Thyroid gland (tissue), 4 donors: ENCODE data around the gene PLEKHD1. TPM values are rescaled to one million over a fixed set of nuclear protein-coding genes. Genes with fewer than 3 reads are reported as not detected.

ENCODE experiments used
- DNase-seq, 2 donors: peaks; one replicate each; pipeline ENCODE4 v3.0.0-alpha.2; 2019
- H3K27ac ChIP-seq, 3 donors: fragments of 200-600 bp; sonication (generic); 1 replicate in 2 of 3; 2 replicates in 1 of 3; pipeline ENCODE4 v1.5.1; 2016 to 2019; ENCODE audit warnings: mild to moderate bottlenecking in 1 of 3, moderate library complexity in 1 of 3
- H3K27me3 ChIP-seq: fragments of 200-600 bp; sonication (generic); one replicate; pipeline ENCODE4 v1.5.1; 2019
- H3K36me3 ChIP-seq, 2 donors: fragments of 200-600 bp; sonication (generic); one replicate each; pipeline ENCODE4 v1.5.1; 2016 to 2019
- H3K4me1 ChIP-seq, 2 donors: fragments of 200-600 bp; sonication (generic); one replicate each; pipeline ENCODE4 v1.5.1; 2017 to 2019
- H3K4me3 ChIP-seq, 3 donors: fragments of 200-600 bp; sonication (generic); replicated peaks in 1 of 3; 1 replicate in 2 of 3; 2 replicates in 1 of 3; pipeline ENCODE4 v1.5.1; 2016; ENCODE audit warnings: mild to moderate bottlenecking in 1 of 3
- H3K9me3 ChIP-seq: fragments of 200-600 bp; sonication (generic); one replicate; pipeline ENCODE4 v1.5.1; 2017
- POLR2A ChIP-seq, 2 donors: fragments of 450-650 bp; IDR thresholded peaks; one replicate each; pipeline ENCODE4 v1.6.1; 2017; ENCODE audit warnings: antibody characterized with exemption in 2 of 2, mild to moderate bottlenecking in 2 of 2, moderate library complexity in 1 of 2
- WGBS, 2 donors: methylation state at CpG; one replicate each; pipeline ENCODE4 v1.1.5; 2017; 5-methylcytosine and 5-hydroxymethylcytosine counted together
- intact Hi-C: fragments of 100-400 bp; cut with DNase I; formaldehyde crosslinking; loops from one replicate; pipeline ENCODE4 v1.15.1; 2023
- total RNA-seq, 4 donors: library from RNA; depleted of rRNA; stranded (reverse); fragments of >200 nt; gene quantifications; one replicate each; pipeline ENCODE4 v1.2.3, GENCODE V29; 2016
- TF ChIP-seq, protein P1 (sequence below), 6 experiments: fragments of 200-600 bp in 3 of 6; fragments of 450-650 bp in 3 of 6; sonication (generic) in 3 of 6; IDR thresholded peaks; one replicate each; pipeline ENCODE4 v1.5.1; 2016 to 2019; ENCODE audit warnings: antibody characterized with exemption in 6 of 6, mild to moderate bottlenecking in 2 of 6, inconsistent platforms in 1 of 6, moderate library complexity in 1 of 6

Gene PLEKHD1
- total RNA-seq, 4 donors from 2014 or later: 0.40 to 7.6 (median 2.7) TPM

DNA sequence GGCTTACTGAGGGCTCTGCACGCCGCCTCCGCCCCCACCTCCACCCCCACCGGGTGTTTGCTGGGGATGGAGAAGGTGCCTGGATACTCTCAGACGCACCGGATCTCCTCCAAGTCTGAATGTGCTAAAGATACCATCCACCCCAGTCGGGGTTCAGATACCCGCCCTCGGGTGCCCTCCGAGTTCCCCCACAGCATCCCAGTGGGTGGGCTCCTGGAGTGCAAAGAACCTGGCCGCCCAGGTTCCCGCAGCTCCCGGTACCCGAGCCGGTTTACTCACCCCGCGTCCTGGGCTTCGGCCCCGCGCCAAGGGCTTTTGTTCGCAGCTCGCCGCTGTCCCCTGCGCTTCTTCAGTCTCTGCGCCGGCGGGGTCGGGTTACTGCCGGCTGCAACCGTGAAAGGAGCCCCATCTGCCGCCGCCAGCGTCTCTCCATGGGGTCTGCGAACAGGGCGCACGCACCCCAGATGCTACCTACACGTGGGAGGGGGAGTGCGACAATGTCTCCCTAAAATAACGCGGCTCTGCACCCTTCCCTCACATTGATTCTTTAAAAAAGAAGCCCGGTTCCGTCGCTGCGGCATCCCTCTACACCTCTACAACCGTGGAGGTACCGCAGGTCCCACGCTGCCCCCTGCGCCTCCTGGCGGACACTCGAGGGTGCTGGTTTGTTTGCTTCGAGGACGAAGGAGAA, 89.9 kb downstream of the PLEKHD1 start, which contains the start of gene CCDC177:
CCDC177 (minus strand) TSS at position 609 of the 691 bp plus-strand sequence. CDS start 1,249 bp downstream, outside the sequence.
- Histone ChIP-seq H3K27ac (no peak within 1 kb of the TSS), H3K9me3 (no peaks in the 10 kb centered on the region), H3K4me1 (peaks cover 15 to 31% of the 10 kb centered on the region in 2 donors), H3K4me3 (peak within 1 kb of the TSS in 1 of 3 donors; percentile 5), H3K36me3 (no peaks in the 10 kb centered on the region), H3K27me3 (peaks cover 19% of the 10 kb centered on the region)
- intact Hi-C loops: no loop called here
- TF ChIP-seq, protein P1, sequence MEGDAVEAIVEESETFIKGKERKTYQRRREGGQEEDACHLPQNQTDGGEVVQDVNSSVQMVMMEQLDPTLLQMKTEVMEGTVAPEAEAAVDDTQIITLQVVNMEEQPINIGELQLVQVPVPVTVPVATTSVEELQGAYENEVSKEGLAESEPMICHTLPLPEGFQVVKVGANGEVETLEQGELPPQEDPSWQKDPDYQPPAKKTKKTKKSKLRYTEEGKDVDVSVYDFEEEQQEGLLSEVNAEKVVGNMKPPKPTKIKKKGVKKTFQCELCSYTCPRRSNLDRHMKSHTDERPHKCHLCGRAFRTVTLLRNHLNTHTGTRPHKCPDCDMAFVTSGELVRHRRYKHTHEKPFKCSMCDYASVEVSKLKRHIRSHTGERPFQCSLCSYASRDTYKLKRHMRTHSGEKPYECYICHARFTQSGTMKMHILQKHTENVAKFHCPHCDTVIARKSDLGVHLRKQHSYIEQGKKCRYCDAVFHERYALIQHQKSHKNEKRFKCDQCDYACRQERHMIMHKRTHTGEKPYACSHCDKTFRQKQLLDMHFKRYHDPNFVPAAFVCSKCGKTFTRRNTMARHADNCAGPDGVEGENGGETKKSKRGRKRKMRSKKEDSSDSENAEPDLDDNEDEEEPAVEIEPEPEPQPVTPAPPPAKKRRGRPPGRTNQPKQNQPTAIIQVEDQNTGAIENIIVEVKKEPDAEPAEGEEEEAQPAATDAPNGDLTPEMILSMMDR (IDR thresholded peaks at IDR 0.05): peak; percentile 66 to 93 (median 75)
- no peak for TF ChIP-seq POLR2A (IDR thresholded peaks at IDR 0.05)
- WGBS, 2 donors: 0 to 1% methylated on average over 25 to 39 of the region's 52 CpGs
- DNase-seq: peak; percentile 65 to 73

DNA sequence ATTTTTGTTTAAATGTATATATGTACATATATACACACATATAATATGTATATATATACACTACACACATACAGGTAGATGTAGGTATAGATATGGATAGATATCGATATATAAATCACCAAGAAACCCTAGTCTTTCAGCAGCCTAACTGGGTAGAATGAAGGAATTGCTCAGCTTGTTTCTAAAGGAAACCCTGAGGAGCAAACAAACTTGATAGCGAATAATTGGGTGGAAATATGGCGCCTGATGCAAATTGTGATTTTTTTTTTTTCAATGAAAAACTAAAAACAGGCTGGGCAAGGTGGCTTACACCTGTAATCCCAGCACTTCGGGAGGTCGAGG, 90.4 kb downstream of the PLEKHD1 start:
- Histone ChIP-seq H3K4me1 (peaks cover 15 to 36% of the 10 kb centered on the region in 2 donors), H3K27ac (no peak overlapping the region), H3K4me3 (no peak overlapping the region), H3K36me3 (no peaks in the 10 kb centered on the region), H3K27me3 (peaks cover 19% of the 10 kb centered on the region), H3K9me3 (no peaks in the 10 kb centered on the region)
- DNase-seq: no peak
- intact Hi-C loops: loop anchor here (5.0 kb wide), 1 partner anchor 333 kb away; no protein-coding TSS in a partner anchor
- 43 to 50% methylated on average over 5 of the region's 5 CpGs for WGBS, 2 donors
- no peak for TF ChIP-seq POLR2A (IDR thresholded peaks at IDR 0.05)
- TF ChIP-seq, protein P1 (IDR thresholded peaks at IDR 0.05): peak in 1 of 6 experiments; percentile 22

DNA sequence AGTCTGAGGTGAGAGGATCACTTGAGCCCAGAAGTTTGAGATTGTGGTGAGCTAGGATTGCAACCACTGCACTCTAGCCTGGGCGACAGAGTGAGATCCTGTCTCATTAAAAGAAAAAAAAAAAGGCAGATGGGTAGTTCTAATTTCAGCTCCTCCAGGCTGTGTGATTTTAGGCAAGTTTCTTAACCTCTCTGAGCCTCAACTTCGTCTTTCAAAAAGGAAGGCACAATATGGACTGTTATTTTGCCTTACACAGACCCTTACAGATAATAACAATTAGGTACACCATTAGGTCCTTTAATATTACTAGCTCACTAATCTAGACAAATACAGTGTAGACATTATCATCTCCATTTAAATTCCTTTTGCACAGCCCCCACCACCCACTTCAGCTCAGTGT, 94.9 kb downstream of the PLEKHD1 start:
- Histone ChIP-seq H3K9me3 (no peaks in the 10 kb centered on the region), H3K27me3 (no peaks in the 10 kb centered on the region), H3K27ac (no peak overlapping the region), H3K36me3 (no peaks in the 10 kb centered on the region), H3K4me3 (no peak overlapping the region), H3K4me1 (peaks cover 3 to 13% of the 10 kb centered on the region in 2 donors)
- WGBS, 2 donors: 84 to 88% methylated on average over 2 of the region's 2 CpGs
- intact Hi-C loops: loop anchor here (5.0 kb wide), 1 partner anchor 337 kb away; no protein-coding TSS in a partner anchor
- TF ChIP-seq, protein P1 (IDR thresholded peaks at IDR 0.05): no peak
- no peak for DNase-seq

DNA sequence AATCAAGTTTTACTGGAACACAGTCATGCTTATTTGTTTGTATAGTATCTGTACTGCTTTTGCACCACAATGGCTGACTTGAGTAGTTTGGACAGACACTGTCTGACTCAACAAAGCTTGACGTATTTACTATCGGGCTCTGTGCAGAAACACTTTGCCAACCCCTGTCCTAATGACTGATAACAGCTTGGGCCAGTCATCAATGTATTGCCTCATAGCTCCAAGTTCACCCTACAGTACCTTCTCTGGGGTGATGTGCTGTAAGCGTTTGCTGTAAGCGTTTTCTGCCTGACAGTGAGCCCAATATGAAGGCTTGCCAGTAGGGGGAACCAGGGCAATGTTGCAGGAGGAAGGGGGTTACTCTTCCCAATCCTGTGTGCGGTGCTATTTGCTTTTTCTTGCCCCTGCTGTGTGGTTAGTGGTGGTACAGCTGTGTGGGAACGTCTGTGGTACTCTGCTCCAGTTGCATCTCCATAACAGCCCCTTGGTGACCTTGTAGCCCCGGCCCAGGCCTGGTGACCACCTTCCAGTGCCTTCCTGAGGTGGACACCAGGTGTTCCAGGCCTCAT, 95.6 kb downstream of the PLEKHD1 start:
- 28 to 39% methylated on average over 6 to 7 of the region's 7 CpGs for WGBS, 2 donors
- no peak for DNase-seq
- H3K4me3 ChIP-seq: no peak overlapping the region

More for the DNA sequence above, 95.6 kb downstream of the PLEKHD1 start:
- TF ChIP-seq, protein P1 (IDR thresholded peaks at IDR 0.05): peak in 2 of 6 experiments; percentile 37 to 38
- no peak for TF ChIP-seq POLR2A (IDR thresholded peaks at IDR 0.05)
- Histone ChIP-seq H3K27me3 (no peaks in the 10 kb centered on the region), H3K4me1 (peaks cover 0 to 11% of the 10 kb centered on the region in 2 donors), H3K27ac (no peak overlapping the region), H3K36me3 (no peaks in the 10 kb centered on the region), H3K9me3 (no peaks in the 10 kb centered on the region)
- intact Hi-C loops: loop anchor here (5.0 kb wide), 1 partner anchor 147 kb away; no protein-coding TSS in a partner anchor

Other genes with a start within 250 kb of the PLEKHD1 start
- gene GALNT16, start 224.6 kb upstream of the PLEKHD1 start, total RNA-seq: 1 to 10 TPM; 2.2 to 7.1 (median 6.9) TPM
- 10 to 100 TPM; 52.6 to 88.0 (median 74.3) TPM for gene ERH, start 86.4 kb upstream of the PLEKHD1 start, total RNA-seq
- 100 to 1,000 TPM in 1 of 4 donors, 10 to 100 TPM in 3; 64.9 to 101 (median 81.3) TPM for gene SLC39A9, start 86.0 kb upstream of the PLEKHD1 start, total RNA-seq
- gene CCDC177, start 90.1 kb downstream of the PLEKHD1 start, total RNA-seq: not detected
- 10 to 100 TPM; 37.5 to 70.4 (median 44.5) TPM for gene SUSD6, start 126.9 kb downstream of the PLEKHD1 start, total RNA-seq